Adrenal gland (tissue), 5 donors: ENCODE results near the gene CABCOCO1.

ENCODE experiments used
- CTCF ChIP-seq, 6 experiments: fragments of 450-650 bp in 4 of 6; fragments of 200-600 bp in 2 of 6; sonication (generic) in 1 of 6; IDR thresholded peaks; 1 replicate in 5 of 6; 2 replicates in 1 of 6; pipeline versions ENCODE4 v1.5.1 to v1.8.0; 2016 to 2021; ENCODE audit warnings: antibody characterized with exemption in 6 of 6, mild to moderate bottlenecking in 2 of 6, moderate library complexity in 1 of 6
- POLR2A ChIP-seq, 2 donors: fragments of 450-650 bp; IDR thresholded peaks; one replicate each; pipeline ENCODE4 v1.6.1; 2017; ENCODE audit warnings: antibody characterized with exemption in 2 of 2, mild to moderate bottlenecking in 2 of 2, moderate library complexity in 1 of 2
- donor health status: DM: no; HTN: no; CAD: no.

- TF ChIP-seq CTCF (IDR thresholded peaks at IDR 0.05) (no peak), POLR2A (IDR thresholded peaks at IDR 0.05) (no peak)
These were observed 121.8 kb downstream of the CABCOCO1 start for GRCh38 chr10:61784354-61785133.
